ENCODE data around the gene SND1. TPM values are rescaled to one million over a fixed set of nuclear protein-coding genes. Genes with fewer than 3 reads are reported as not detected.

The SND1 gene
- total and polyA plus RNA-seq, 10 of the 15 experiments (the other 5 are each of a cell fraction or from before 2014, with no cell fraction given), result 52.4 to 270 (median 146) TPM

DNA sequence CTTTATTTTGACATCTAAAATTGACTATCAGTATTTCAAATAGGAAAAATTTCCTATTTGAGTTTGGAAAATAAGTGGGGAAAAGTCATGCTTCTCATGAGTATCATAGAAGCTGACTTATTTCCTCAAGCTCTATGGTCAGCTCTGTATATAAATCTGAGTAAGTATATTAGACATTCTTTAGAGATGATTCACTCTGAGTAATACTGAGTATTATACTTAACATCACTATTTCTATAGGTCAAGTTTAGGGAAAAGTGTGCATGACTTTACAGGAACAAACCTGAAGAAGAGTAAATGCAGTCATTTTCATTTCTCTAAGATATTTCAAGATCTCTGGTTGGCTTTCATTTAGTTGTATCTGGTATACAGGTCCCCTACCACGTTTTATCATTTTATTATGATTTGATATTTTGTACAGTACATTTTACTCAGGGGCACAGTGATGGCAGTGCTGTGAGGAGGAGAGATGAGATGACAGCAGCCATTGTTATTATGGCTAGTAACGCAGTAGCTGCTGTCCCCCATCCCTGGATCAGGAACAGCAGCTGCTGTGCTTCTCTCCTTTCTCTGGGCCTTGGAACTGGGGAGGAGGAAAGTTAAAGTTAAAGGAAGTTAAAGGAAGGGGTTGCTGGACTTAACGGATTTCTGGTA lies 15.2 kb downstream of the SND1 start:
- ChIA-PET RAD21 (ENCODE audit: unreplicated experiment) (interaction anchor here (1.1 kb wide), 1 partner anchor 9 kb away, joined by 3 read pairs; no protein-coding TSS in a partner anchor), CTCF (interaction anchor here (0.7 to 1.0 kb wide), 3 partner anchors 41 to 126 kb away, joined by 3 to 4 read pairs (median 3); no protein-coding TSS in a partner anchor), POLR2A (interaction anchor here (1.1 to 1.4 kb wide), 2 partner anchors 17 to 82 kb away, joined by 3 to 5 read pairs; partner anchors contain the start of gene GCC1), SMC1A (ENCODE audit: uncharacterized antibody, unreplicated experiment) (interaction anchor here (1.1 to 1.2 kb wide), 3 partner anchors 11 to 542 kb away, joined by 4 to 5 read pairs (median 4); no protein-coding TSS in a partner anchor)
- Histone ChIP-seq H3K27me3 (replicated peaks in 1 of 2; ENCODE audit: control insufficient read depth in 2 of 2, insufficient read depth in 2 of 2, low read length in 1 of 2) (no peaks in the 10 kb centered on the region), H3K36me3 (ENCODE audit: control insufficient read depth in 2 of 2, insufficient read depth in 2 of 2, low read length in 1 of 2) (peaks cover 5 to 19% of the 10 kb centered on the region in 2 experiments; a peak in 3 of 4 replicates), H3K4me3 (no peak overlapping the region), H2AFZ (ENCODE audit: control insufficient read depth, low read depth, low read length) (no peak overlapping the region), H3K27ac (ENCODE audit: control insufficient read depth, insufficient read depth) (no peak overlapping the region), H3K4me2 (ENCODE audit: control insufficient read depth, insufficient read depth) (no peak overlapping the region), H3K79me2 (ENCODE audit: control insufficient read depth, insufficient read depth, low read length) (peaks cover 89% of the 10 kb centered on the region), H4K20me1 (ENCODE audit: control insufficient read depth, insufficient read depth) (peaks cover 9% of the 10 kb centered on the region), H3K9me3 (replicated peaks; ENCODE audit: control insufficient read depth, insufficient read depth, low read length) (no peaks in the 10 kb centered on the region), H3K9ac (ENCODE audit: control insufficient read depth, insufficient read depth, low read length) (no peak overlapping the region), H3K4me1 (ENCODE audit: control insufficient read depth, insufficient read depth, low read length) (no peaks in the 10 kb centered on the region)
- no TSS peak for BruUV-seq (replicated peaks)
- FAIRE-seq (no peak), ATAC-seq (peak; percentile 52), DNase-seq (ENCODE audit: low read depth, low spot score) (no peak)
- TF ChIP-seq HCFC1 (IDR thresholded peaks at IDR 0.05; ENCODE audit: low read length) (no peak), CREM (IDR thresholded peaks at IDR 0.05; ENCODE audit: low read depth) (peak; percentile 19; the same call in 1 of the 2 replicates), NFIC (IDR thresholded peaks at IDR 0.05; ENCODE audit: low read depth, low read length) (peak; percentile 58; the same call in 1 of the 2 replicates), GABPA (IDR thresholded peaks at IDR 0.05; ENCODE audit: low read depth) (0 out of 2 replicates have a peak, but pooled peaks have one; percentile 16), JUNB (IDR thresholded peaks at IDR 0.05) (peak; percentile 88), IKZF1 (conservative IDR thresholded peaks at IDR 0.05) (no peak)
- in situ Hi-C loops (cut with MboI), result no loop called here
- 33% methylated on average over 3 of the region's 3 CpGs for WGBS (ENCODE audit: insufficient coverage, insufficient replicate concordance, low lambda C conversion rate, missing lambda C conversion rate)
- intact Hi-C loops (cut with micrococcal nuclease; ENCODE audit: unreplicated experiment), result no loop called here

Measured in GM12878 (cell line).